Stimulated activated CD8-positive, alpha-beta memory T cell treated with anti-CD3 and anti-CD28 coated beads, Interleukin-15, amount 100 ng/mL, for 48 hours (primary cell): Measurements from ENCODE around the gene TPRKB.
"Not testable (repeated sequence)": the region's sequence is repeated elsewhere in the genome, so short reads cannot be mapped to it uniquely, and the experiment has no call there.

Experiments
- DNase-seq, 2 donors: peaks; one replicate each; pipeline ENCODE4 v3.0.0-alpha.2; 2020; ENCODE audit warnings: low read depth in 2 of 2

Gene TPRKB

GRCh38 chr2:73736855-73737779 is at the start of gene TPRKB:
TSS of gene TPRKB (minus strand) at chr2:73737345. CDS start at chr2:73734569, 2,776 bp downstream.
- DNase-seq, result peak; percentile 93 to 95

DNA sequence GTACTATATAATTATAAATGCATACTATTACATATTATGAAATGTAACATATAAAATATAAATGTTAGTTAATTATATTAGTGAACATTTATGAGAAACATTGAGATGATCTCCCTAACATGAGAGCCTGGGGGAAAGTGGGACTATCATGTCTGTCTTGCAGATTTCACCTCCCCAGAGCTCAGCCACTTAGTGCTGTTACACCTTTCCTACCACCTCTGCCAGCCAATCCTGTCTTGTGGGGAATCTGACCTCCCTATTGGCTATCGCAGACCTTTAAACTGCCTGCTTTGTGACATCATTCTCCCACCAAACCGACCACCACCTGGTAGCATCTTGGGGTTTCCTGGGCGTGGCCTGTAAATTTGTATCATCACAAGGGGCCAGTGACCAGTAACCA is 46.7 kb upstream of the TPRKB start, which contains the start of gene C2orf78:
Gene C2orf78, plus strand, starts transcription at position 301 of the 400 bp plus-strand sequence. CDS start 127 bp downstream, outside the sequence.
- not testable (repeated sequence) for DNase-seq

DNA sequence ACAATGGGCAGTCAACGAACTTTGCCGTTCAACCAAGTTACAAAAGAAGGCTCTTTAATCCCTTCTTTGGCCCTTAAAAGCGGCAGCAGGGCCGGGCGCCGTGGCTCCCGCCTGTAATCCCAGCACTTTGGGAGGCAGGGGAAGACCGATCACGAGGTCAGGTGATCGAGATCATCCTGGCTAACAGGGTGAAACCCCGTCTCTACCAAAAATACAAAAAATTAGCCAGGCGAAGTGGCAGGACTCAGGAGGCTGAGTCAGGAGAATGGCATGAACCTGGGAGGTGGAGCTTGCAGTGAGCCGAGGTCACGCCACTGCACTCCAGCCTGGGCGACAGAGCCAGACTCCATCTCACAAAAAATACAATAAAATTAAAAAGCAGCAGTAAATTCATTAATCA is 46.3 kb upstream of the TPRKB start:
- not testable (repeated sequence) for DNase-seq

DNA sequence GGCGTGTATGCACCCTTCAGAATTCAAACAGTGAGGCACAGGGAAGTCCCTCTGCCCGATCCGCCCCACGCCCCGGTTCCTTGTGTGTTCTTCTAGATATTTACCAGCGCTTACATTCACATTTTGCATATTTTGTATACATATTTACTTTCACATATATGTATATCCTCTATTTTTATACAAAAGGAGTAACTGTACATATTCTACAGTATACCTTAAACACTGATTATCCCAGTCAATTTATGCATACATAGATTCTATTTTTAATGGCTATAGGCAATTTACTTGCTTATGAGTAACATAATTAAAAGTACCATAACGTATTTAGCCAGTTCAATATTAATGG is 43.1 kb upstream of the TPRKB start:
- no peak for DNase-seq

- peak; percentile 90 to 92 for DNase-seq
Measured at GRCh38 chr2:73779467-73780236, 42.5 kb upstream of the TPRKB start, which contains the start of gene DUSP11. TSS of gene DUSP11 (minus strand) at chr2:73780103. CDS start at chr2:73779974, 129 bp downstream.

GRCh38 chr2:73778867-73779466 is 41.8 kb upstream of the TPRKB start:
- not testable (repeated sequence) for DNase-seq

DNA sequence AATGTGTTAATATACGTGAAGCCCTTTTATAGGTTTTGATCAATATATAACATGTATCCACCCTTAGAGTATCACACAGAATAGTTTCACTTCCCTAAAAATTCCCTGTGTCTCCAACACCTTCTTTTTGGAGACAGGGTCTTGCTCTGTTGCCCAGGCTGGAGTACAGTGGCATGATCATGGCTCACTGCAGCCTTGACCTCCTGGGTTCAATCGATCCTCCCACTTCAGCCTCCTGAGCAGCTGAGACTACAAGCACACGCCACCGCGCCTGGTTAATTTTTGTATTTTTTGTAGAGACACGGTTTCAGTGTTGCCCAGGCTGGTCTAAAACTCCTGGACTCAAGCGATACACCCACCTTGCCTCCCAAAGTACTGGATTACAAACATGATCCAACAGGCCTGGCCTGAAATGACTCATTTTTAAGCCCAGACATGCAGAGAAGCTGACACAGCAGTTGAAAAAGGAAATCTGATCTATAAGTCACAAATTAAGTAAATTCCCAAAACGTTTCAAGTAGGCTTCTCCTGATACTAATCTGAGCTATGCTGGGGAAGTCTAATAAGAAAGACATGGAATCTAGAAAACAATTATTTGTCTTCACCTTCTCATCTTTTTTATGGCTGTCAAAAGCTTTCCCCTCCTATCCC is 39.8 kb upstream of the TPRKB start:
- no peak for DNase-seq

- no peak for DNase-seq
Measured at GRCh38 chr2:73776381-73776780, 39.2 kb upstream of the TPRKB start.

- DNase-seq, result no peak
Measured at GRCh38 chr2:73772819-73773218, 35.7 kb upstream of the TPRKB start.

GRCh38 chr2:73770725-73771124 is 33.6 kb upstream of the TPRKB start:
- no peak for DNase-seq

DNA sequence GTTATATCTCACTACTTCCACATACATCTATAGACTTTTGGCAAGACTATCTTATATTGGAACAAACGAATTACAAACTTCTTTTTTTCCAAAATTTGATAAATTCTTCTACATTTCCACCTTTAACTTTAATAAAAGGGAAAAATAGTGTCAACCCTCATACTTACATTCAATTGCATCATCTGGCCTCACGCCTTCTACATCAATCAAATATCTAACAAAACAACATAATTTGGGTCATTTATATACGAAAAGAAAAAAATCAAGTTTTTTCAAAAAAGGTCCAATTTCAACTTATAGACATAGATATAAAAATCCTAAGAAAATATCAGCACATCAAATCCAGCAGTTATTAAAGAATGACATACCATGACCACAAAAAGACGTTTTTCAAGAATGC is 29.8 kb upstream of the TPRKB start:
- no peak for DNase-seq

DNA sequence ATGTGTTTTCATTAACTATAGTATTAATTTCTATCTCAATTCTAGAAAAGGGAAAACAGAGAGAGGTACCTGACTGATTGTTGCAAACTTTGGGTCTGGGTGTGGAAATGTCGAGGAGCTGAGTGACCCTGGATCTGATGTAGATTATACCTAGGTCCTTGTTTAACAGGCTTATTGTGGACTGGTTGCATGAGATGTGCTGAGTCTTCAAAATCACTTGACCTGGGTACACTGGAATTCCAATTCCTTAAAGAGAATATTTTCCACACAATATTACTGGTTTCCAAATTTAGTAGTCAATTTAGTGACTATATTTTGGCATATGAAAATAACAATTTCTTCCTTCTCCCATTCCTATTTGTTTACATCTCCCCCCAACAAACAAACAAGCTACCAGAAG is 29.2 kb upstream of the TPRKB start:
- no peak for DNase-seq

DNA sequence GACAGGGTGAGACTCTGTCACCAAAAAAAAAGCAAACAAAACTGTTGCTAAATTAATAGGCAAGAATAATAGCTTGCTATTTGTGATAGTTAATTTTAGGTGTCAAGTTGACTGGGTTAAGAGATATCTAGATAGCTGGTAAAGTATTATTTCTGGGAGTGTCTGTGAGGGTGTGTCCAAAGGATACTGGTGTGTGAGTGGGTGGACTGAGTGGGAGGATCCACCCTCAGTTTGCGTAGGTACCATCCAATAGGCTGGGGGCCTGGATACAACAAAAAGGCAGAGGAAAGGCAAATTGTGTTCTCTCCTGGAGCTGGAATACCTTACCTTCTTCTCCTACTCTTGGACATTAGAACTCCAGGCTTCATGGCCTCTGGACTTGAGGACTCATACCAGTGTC is 27.8 kb upstream of the TPRKB start:
- DNase-seq, result no peak

- DNase-seq, result no peak
Measured at GRCh38 chr2:73762571-73762970, 25.4 kb upstream of the TPRKB start.

- DNase-seq, result no peak
Measured at GRCh38 chr2:73759904-73760303, 22.8 kb upstream of the TPRKB start.

DNA sequence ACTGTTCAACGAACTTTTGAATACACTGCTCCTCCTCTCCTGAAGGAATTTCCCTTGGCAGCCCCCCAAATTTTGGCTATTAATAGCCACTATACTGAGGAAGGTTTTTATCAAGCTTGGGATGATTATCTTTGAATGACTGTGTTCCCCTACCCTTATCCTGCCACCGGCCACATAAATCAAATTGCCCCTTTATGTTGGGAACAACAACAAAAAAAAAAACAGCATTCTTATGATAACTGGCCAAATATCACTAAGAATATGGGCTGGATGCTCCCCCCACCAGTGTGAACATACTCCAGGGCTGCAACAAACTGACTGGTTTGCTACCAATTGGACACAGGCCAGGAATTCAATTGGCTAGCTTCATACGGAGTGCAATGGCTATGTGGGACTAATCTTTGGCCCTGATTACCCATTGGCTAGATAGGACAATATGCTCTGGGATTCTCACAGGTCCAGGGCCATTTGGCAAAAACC is 22.2 kb upstream of the TPRKB start:
- no peak for DNase-seq

DNA sequence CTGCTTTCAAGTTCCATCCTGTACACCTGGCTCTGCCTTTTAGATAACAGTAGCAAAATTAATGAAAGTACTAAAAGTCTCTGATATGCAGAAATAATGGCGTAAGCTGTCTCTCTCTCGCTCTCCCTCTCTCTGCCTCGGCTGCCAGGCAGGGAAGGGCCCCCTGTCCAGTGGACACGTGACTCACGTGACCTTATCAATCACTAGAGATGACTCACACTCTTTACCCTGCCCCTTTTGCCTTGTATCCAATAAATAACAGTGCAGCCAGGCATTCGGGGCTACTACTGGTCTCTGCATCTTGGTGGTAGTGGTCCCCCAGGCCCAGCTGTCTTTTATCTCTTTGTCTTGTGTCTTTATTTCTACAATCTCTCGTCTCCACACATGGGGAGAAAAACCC is 17.2 kb upstream of the TPRKB start:
- not testable (repeated sequence) for DNase-seq

- DNase-seq, result no peak
Measured at GRCh38 chr2:73749314-73749713, 12.2 kb upstream of the TPRKB start.

GRCh38 chr2:73746877-73747208 is 9.7 kb upstream of the TPRKB start:
- DNase-seq, result no peak

GRCh38 chr2:73746015-73746876 is 9.1 kb upstream of the TPRKB start:
- no peak for DNase-seq

- no peak for DNase-seq
Measured at GRCh38 chr2:73740767-73741166, 3.6 kb upstream of the TPRKB start.
